Measurements from ENCODE around the gene CHIA. TPM values are rescaled to one million over a fixed set of nuclear protein-coding genes. Genes with fewer than 3 reads are reported as not detected.

Gene CHIA
- total and polyA plus RNA-seq, 4 donors, result 0.06 TPM; not detected in 3

- DNase-seq (ENCODE audit: low spot score), result no peak
- Histone ChIP-seq H3K36me3 (ENCODE audit: control insufficient read depth in 4 of 4, insufficient read depth in 3 of 4, low read depth in 1 of 4, low read length in 3 of 4) (no peaks in the 10 kb centered on the region), H3K27me3 (ENCODE audit: control insufficient read depth in 4 of 4, insufficient read depth in 4 of 4, low read length in 3 of 4) (no peaks in the 10 kb centered on the region), H3K9me3 (ENCODE audit: control insufficient read depth in 4 of 4, low read length in 3 of 4) (peaks cover 0 to 2% (median under 1%) of the 10 kb centered on the region in 4 donors), H3K4me3 (ENCODE audit: low read depth in 1 of 3, low read length in 3 of 3) (no peak overlapping the region), H3K9ac (ENCODE audit: low read depth in 1 of 2, low read length in 2 of 2) (no peak overlapping the region), H3K4me1 (ENCODE audit: control insufficient read depth in 4 of 4, insufficient read depth in 4 of 4, low read length in 3 of 4) (no peaks in the 10 kb centered on the region), H3K27ac (ENCODE audit: low read depth in 1 of 2, low read length in 2 of 2) (no peak overlapping the region)
- TF ChIP-seq EGR1 (IDR thresholded peaks at IDR 0.05; ENCODE audit: low read depth in 2 of 2), result no peak
- no peak for TF ChIP-seq HNF4A (conservative IDR thresholded peaks at IDR 0.05)
- no peak for TF ChIP-seq RAD21 (IDR thresholded peaks at IDR 0.05)
- no peak for TF ChIP-seq NR2F2 (IDR thresholded peaks at IDR 0.05)
- TF ChIP-seq SP1 (IDR thresholded peaks at IDR 0.05), result no peak
- TF ChIP-seq ZBTB33 (IDR thresholded peaks at IDR 0.05), result no peak
- no peak for TF ChIP-seq MAX (IDR thresholded peaks at IDR 0.05)
- TF ChIP-seq YY1 (IDR thresholded peaks at IDR 0.05), result no peak
- TF ChIP-seq TAF1 (conservative IDR thresholded peaks at IDR 0.05), result no peak
- TF ChIP-seq FOXA1 (IDR thresholded peaks at IDR 0.05), result no peak
- WGBS, result 75% methylated on average over 4 of the region's 4 CpGs
Measured at GRCh38 chr1:111279144-111279543, 11.5 kb upstream of the CHIA start.

GRCh38 chr1:111280267-111280666 is 10.4 kb upstream of the CHIA start:
- Histone ChIP-seq H3K4me3 (ENCODE audit: low read depth in 1 of 3, low read length in 3 of 3) (no peak overlapping the region), H3K36me3 (ENCODE audit: control insufficient read depth in 4 of 4, insufficient read depth in 3 of 4, low read depth in 1 of 4, low read length in 3 of 4) (no peaks in the 10 kb centered on the region), H3K4me1 (ENCODE audit: control insufficient read depth in 4 of 4, insufficient read depth in 4 of 4, low read length in 3 of 4) (no peaks in the 10 kb centered on the region), H3K27ac (ENCODE audit: low read depth in 1 of 2, low read length in 2 of 2) (no peak overlapping the region), H3K27me3 (ENCODE audit: control insufficient read depth in 4 of 4, insufficient read depth in 4 of 4, low read length in 3 of 4) (no peaks in the 10 kb centered on the region), H3K9me3 (ENCODE audit: control insufficient read depth in 4 of 4, low read length in 3 of 4) (peaks cover 0 to 2% (median under 1%) of the 10 kb centered on the region in 4 donors), H3K9ac (ENCODE audit: low read depth in 1 of 2, low read length in 2 of 2) (no peak overlapping the region)
- TF ChIP-seq HNF4G (IDR thresholded peaks at IDR 0.05) (no peak), GABPA (IDR thresholded peaks at IDR 0.05 in 1 of 2, conservative IDR thresholded peaks at IDR 0.05 in 1 of 2) (no peak), EGR1 (IDR thresholded peaks at IDR 0.05; ENCODE audit: low read depth in 2 of 2) (no peak), MAX (IDR thresholded peaks at IDR 0.05) (no peak), RAD21 (IDR thresholded peaks at IDR 0.05) (no peak), TAF1 (conservative IDR thresholded peaks at IDR 0.05) (no peak), FOXA2 (IDR thresholded peaks at IDR 0.05) (no peak), NR2F2 (IDR thresholded peaks at IDR 0.05) (no peak), HNF4A (conservative IDR thresholded peaks at IDR 0.05) (no peak), ATF3 (IDR thresholded peaks at IDR 0.05) (no peak), JUND (IDR thresholded peaks at IDR 0.05) (no peak), CTCF (IDR thresholded peaks at IDR 0.05; ENCODE audit: low read depth, low read length, missing input control) (no peak), RXRA (IDR thresholded peaks at IDR 0.05) (no peak)
- TF ChIP-seq, protein P1, sequence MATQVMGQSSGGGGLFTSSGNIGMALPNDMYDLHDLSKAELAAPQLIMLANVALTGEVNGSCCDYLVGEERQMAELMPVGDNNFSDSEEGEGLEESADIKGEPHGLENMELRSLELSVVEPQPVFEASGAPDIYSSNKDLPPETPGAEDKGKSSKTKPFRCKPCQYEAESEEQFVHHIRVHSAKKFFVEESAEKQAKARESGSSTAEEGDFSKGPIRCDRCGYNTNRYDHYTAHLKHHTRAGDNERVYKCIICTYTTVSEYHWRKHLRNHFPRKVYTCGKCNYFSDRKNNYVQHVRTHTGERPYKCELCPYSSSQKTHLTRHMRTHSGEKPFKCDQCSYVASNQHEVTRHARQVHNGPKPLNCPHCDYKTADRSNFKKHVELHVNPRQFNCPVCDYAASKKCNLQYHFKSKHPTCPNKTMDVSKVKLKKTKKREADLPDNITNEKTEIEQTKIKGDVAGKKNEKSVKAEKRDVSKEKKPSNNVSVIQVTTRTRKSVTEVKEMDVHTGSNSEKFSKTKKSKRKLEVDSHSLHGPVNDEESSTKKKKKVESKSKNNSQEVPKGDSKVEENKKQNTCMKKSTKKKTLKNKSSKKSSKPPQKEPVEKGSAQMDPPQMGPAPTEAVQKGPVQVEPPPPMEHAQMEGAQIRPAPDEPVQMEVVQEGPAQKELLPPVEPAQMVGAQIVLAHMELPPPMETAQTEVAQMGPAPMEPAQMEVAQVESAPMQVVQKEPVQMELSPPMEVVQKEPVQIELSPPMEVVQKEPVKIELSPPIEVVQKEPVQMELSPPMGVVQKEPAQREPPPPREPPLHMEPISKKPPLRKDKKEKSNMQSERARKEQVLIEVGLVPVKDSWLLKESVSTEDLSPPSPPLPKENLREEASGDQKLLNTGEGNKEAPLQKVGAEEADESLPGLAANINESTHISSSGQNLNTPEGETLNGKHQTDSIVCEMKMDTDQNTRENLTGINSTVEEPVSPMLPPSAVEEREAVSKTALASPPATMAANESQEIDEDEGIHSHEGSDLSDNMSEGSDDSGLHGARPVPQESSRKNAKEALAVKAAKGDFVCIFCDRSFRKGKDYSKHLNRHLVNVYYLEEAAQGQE (IDR thresholded peaks at IDR 0.05), result no peak
- DNase-seq (ENCODE audit: low spot score), result no peak

Measured in liver (tissue), 9 donors.